K562 (cell line): ENCODE measurements around the gene ZFAND2B. TPM values are rescaled to one million over a fixed set of nuclear protein-coding genes. Genes with fewer than 3 reads are reported as not detected.
A peak's percentile ranks its signal among the peaks of the same experiment; 100 is the strongest.

ENCODE experiments used
- ARID1B ChIP-seq: fragments of 450-650 bp; IDR thresholded peaks from 2 replicates; pipeline ENCODE4 v1.6.1; 2016; ENCODE audit warnings: antibody characterized with exemption, mild to moderate bottlenecking, inconsistent platforms
- CSDE1 ChIP-seq, 2 experiments: fragments of 450-650 bp; IDR thresholded peaks; 2 replicates each; pipeline ENCODE4 v1.6.1; 2016; ENCODE audit warnings: mild to moderate bottlenecking in 1 of 2
- KDM2B ChIP-seq: fragments of 250-450 bp; sonication (Bioruptor Pico); IDR thresholded peaks from 2 replicates; pipeline ENCODE4 v1.8.0; 2021; ENCODE audit warnings: mild to moderate bottlenecking, moderate library complexity
- KHSRP ChIP-seq: fragments of 450-650 bp; IDR thresholded peaks from 2 replicates; pipeline ENCODE4 v1.6.1; 2017
- MIER1 ChIP-seq: fragments of 450-650 bp; IDR thresholded peaks from 2 replicates; pipeline ENCODE4 v1.6.1; 2016; ENCODE audit warnings: antibody characterized with exemption, mild to moderate bottlenecking, low read depth
- POLR3A ChIP-seq: IDR thresholded peaks from 2 replicates; pipeline ENCODE4 v1.6.1; 2011; ENCODE audit warnings: borderline replicate concordance, mild to moderate bottlenecking, moderate library complexity; ENCODE audit not compliant: insufficient read length, insufficient read depth; ENCODE audit errors: extremely low read depth
- RBBP5 ChIP-seq: fragments of 200-600 bp; sonication (generic); IDR thresholded peaks from 2 replicates; pipeline ENCODE4 v1.6.1; 2012; ENCODE audit warnings: borderline replicate concordance, mild to moderate bottlenecking, low read length, control low read depth, inconsistent platforms; ENCODE audit not compliant: insufficient read depth, poor library complexity, severe bottlenecking
- YY1 ChIP-seq, 3 experiments: IDR thresholded peaks; 2 replicates each; pipeline ENCODE4 v1.6.1; 2011; ENCODE audit warnings: low read length in 2 of 3, mild to moderate bottlenecking in 2 of 3, moderate library complexity in 2 of 3, borderline replicate concordance in 1 of 3, control low read depth in 1 of 3, low read depth in 1 of 3; ENCODE audit not compliant: insufficient read depth in 3 of 3, insufficient replicate concordance in 2 of 3, control insufficient read depth in 1 of 3, insufficient read length in 1 of 3; ENCODE audit errors: extremely low read depth in 1 of 3
- polyA plus RNA-seq, 8 experiments: library from polyadenylated mRNA; depleted of rRNA in 4 of 8; stranded (reverse) in 5 of 8; unstranded in 3 of 8; fragments of >200 nt; fragmentation: Nextera tagmentation in 2 of 8; fragmentation: Illumina TruSeq in 1 of 8; extraction: Ambion mirVana in 2 of 8; extraction: Trizol in 1 of 8; gene quantifications; 2 replicates each; pipeline versions ENCODE4 v1.2.1 to v1.2.3, GENCODE V29; 2011 to 2014; ENCODE audit warnings: inconsistent platforms in 1 of 8, missing spikeins in 1 of 8
- total RNA-seq, 7 experiments: library from RNA; depleted of rRNA in 6 of 7; stranded (reverse); fragments of >200 nt in 6 of 7; fragmentation: Illumina TruSeq in 2 of 7; extraction: Trizol in 2 of 7; gene quantifications; 2 replicates each; pipeline versions ENCODE4 v1.2.1 to v1.2.3, GENCODE V29; 2011 to 2021; ENCODE audit warnings: low replicate concordance in 1 of 7
- TF ChIP-seq, protein P1 (sequence below), 2 experiments: fragments of 450-650 bp in 1 of 2; sonication (generic) in 1 of 2; formaldehyde crosslinking in 1 of 2; IDR thresholded peaks; 2 replicates each; pipeline versions ENCODE4 v1.7.1 to v1.9.0; 2016 to 2022; ENCODE audit warnings: inconsistent platforms in 1 of 2, mild to moderate bottlenecking in 1 of 2, missing genetic modification reagents in 1 of 2
- TF ChIP-seq, protein P2 (sequence below): sonication (generic); formaldehyde crosslinking; IDR thresholded peaks from 2 replicates; pipeline ENCODE4 v1.8.1; 2023; ENCODE audit warnings: mild to moderate bottlenecking, missing genetic modification reagents
- TF ChIP-seq, protein P3 (sequence below): fragments of 250-450 bp; sonication (Bioruptor Pico); IDR thresholded peaks from 2 replicates; pipeline ENCODE4 v1.8.0; 2021; ENCODE audit warnings: moderate library complexity, mild to moderate bottlenecking, inconsistent platforms

Gene ZFAND2B
- total and polyA plus RNA-seq, 9 of the 15 experiments (the other 6 are each of a cell fraction or from before 2014, with no cell fraction given) = 9.9 to 33.3 (median 26.1) TPM

GRCh38 chr2:219245148-219245898 is 38.7 kb downstream of the ZFAND2B start, which contains the start of the genes GLB1L and STK16 (continued):
- TF ChIP-seq, protein P1, sequence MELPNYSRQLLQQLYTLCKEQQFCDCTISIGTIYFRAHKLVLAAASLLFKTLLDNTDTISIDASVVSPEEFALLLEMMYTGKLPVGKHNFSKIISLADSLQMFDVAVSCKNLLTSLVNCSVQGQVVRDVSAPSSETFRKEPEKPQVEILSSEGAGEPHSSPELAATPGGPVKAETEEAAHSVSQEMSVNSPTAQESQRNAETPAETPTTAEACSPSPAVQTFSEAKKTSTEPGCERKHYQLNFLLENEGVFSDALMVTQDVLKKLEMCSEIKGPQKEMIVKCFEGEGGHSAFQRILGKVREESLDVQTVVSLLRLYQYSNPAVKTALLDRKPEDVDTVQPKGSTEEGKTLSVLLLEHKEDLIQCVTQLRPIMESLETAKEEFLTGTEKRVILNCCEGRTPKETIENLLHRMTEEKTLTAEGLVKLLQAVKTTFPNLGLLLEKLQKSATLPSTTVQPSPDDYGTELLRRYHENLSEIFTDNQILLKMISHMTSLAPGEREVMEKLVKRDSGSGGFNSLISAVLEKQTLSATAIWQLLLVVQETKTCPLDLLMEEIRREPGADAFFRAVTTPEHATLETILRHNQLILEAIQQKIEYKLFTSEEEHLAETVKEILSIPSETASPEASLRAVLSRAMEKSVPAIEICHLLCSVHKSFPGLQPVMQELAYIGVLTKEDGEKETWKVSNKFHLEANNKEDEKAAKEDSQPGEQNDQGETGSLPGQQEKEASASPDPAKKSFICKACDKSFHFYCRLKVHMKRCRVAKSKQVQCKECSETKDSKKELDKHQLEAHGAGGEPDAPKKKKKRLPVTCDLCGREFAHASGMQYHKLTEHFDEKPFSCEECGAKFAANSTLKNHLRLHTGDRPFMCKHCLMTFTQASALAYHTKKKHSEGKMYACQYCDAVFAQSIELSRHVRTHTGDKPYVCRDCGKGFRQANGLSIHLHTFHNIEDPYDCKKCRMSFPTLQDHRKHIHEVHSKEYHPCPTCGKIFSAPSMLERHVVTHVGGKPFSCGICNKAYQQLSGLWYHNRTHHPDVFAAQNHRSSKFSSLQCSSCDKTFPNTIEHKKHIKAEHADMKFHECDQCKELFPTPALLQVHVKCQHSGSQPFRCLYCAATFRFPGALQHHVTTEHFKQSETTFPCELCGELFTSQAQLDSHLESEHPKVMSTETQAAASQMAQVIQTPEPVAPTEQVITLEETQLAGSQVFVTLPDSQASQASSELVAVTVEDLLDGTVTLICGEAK (IDR thresholded peaks at IDR 0.05) = peak; percentile 90
- TF ChIP-seq, protein P1 (CRISPR knock-in tag; IDR thresholded peaks at IDR 0.05) = no peak
- TF ChIP-seq YY1 (IDR thresholded peaks at IDR 0.05; ENCODE audit: borderline replicate concordance in 1 of 3, control insufficient read depth in 1 of 3, extremely low read depth in 1 of 3, insufficient read depth in 3 of 3, insufficient read length in 1 of 3, insufficient replicate concordance in 2 of 3, low read depth in 1 of 3, low read length in 2 of 3) (peak in 2 of 3 experiments; percentile 63 to 77), ARID1B (0 out of 2 replicates have a peak, but pooled peaks have one; percentile 25), KHSRP (0 out of 2 replicates have a peak, but pooled peaks have one; percentile 34), KDM2B (CRISPR knock-in tag) (no peak), CSDE1 (IDR thresholded peaks at IDR 0.05) (0 out of 4 replicates have a peak, but pooled peaks of 1 of the 2 experiments have one; percentile 23), RBBP5 (peak; percentile 28), MIER1 (no peak), POLR3A (no peak)
- TF ChIP-seq, protein P2, sequence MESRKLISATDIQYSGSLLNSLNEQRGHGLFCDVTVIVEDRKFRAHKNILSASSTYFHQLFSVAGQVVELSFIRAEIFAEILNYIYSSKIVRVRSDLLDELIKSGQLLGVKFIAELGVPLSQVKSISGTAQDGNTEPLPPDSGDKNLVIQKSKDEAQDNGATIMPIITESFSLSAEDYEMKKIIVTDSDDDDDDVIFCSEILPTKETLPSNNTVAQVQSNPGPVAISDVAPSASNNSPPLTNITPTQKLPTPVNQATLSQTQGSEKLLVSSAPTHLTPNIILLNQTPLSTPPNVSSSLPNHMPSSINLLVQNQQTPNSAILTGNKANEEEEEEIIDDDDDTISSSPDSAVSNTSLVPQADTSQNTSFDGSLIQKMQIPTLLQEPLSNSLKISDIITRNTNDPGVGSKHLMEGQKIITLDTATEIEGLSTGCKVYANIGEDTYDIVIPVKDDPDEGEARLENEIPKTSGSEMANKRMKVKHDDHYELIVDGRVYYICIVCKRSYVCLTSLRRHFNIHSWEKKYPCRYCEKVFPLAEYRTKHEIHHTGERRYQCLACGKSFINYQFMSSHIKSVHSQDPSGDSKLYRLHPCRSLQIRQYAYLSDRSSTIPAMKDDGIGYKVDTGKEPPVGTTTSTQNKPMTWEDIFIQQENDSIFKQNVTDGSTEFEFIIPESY (CRISPR knock-in tag) = no peak
- TF ChIP-seq, protein P3, sequence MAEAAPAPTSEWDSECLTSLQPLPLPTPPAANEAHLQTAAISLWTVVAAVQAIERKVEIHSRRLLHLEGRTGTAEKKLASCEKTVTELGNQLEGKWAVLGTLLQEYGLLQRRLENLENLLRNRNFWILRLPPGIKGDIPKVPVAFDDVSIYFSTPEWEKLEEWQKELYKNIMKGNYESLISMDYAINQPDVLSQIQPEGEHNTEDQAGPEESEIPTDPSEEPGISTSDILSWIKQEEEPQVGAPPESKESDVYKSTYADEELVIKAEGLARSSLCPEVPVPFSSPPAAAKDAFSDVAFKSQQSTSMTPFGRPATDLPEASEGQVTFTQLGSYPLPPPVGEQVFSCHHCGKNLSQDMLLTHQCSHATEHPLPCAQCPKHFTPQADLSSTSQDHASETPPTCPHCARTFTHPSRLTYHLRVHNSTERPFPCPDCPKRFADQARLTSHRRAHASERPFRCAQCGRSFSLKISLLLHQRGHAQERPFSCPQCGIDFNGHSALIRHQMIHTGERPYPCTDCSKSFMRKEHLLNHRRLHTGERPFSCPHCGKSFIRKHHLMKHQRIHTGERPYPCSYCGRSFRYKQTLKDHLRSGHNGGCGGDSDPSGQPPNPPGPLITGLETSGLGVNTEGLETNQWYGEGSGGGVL (CRISPR knock-in tag) = no peak
